ENCODE results near the gene CARS1.

Gene CARS1

DNA sequence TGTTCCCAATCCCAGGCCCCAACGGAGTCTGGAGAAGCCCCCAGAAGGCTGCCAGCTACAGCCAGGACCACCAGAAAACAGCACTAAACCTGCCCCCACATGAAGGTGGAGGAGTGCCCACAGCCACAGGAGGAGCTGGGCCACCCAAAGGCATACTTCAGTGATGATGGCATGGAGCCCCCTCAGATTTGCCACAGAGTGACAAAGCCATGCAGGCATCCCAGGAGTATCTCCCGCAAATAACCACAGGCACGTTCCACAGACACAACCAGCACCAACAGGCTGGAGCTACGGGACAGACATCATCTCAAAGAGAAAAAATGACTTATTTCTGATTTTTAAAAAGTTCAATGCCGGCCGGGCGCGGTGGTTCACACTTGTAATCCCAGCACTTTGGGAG lies 10.6 kb downstream of the CARS1 start:
- H3K4me1 ChIP-seq (ENCODE audit: insufficient read depth, low read length) = peaks cover 18% of the 10 kb centered on the region
- H3K4me3 ChIP-seq (ENCODE audit: low read length) = no peak overlapping the region
- H3K9me3 ChIP-seq (ENCODE audit: low read length) = no peaks in the 10 kb centered on the region
- H3K36me3 ChIP-seq (ENCODE audit: insufficient read depth, low read length) = peaks cover 15% of the 10 kb centered on the region
- no peaks in the 10 kb centered on the region for H3K27me3 ChIP-seq (ENCODE audit: insufficient read depth, low read length)
- H2AFZ ChIP-seq (ENCODE audit: low read depth, low read length) = no peak overlapping the region

DNA sequence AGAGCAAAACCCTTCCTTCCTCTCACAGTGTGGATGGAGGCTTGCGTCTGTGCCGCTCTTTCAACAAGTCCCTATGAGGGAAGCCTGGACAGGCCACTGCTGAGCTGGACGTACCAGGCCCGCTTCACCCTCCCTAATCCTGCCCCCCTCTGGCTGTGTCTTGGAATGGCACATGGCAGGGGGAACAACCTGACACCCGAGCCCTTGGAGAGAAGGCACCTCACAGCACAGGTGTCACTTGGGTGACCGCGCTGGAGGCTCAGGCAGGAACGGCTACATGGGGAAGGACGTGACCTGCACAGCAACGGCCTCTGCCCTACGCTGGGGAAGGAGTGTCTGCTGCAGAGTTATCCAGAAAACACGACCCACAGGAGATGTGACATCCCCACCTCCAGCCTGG lies 11.0 kb downstream of the CARS1 start:
- peaks cover 16% of the 10 kb centered on the region for H3K36me3 ChIP-seq (ENCODE audit: insufficient read depth, low read length)

DNA sequence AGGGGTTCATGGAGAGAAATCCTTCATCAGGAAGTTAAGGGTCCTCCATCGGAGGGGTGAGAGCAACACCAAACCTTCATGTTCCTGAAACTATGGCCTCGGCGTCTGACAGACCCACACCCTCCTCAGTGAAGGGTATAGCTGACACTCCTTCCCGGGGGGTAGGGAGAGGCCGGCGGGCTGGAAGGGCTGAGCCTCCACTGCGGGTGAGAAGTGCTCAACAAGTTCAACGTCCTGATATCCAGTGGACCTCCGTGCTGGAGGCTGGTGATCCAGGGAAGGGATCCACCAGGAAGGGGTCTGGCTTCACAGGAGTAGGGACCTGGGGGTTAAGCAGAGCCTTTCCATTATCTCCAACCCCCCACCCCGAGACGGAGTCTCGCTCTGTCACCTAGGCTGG lies 12.3 kb downstream of the CARS1 start:
- Histone ChIP-seq H3K27me3 (ENCODE audit: insufficient read depth, low read length) (no peaks in the 10 kb centered on the region), H3K4me1 (ENCODE audit: insufficient read depth, low read length) (peaks cover 8% of the 10 kb centered on the region), H3K36me3 (ENCODE audit: insufficient read depth, low read length) (peaks cover 27% of the 10 kb centered on the region), H2AFZ (ENCODE audit: low read depth, low read length) (no peak overlapping the region), H3K9me3 (ENCODE audit: low read length) (no peaks in the 10 kb centered on the region), H3K4me3 (ENCODE audit: low read length) (no peak overlapping the region)

More for the DNA sequence above, 11.0 kb downstream of the CARS1 start:
- Histone ChIP-seq H2AFZ (ENCODE audit: low read depth, low read length) (no peak overlapping the region), H3K9me3 (ENCODE audit: low read length) (no peaks in the 10 kb centered on the region), H3K4me1 (ENCODE audit: insufficient read depth, low read length) (peaks cover 15% of the 10 kb centered on the region), H3K27me3 (ENCODE audit: insufficient read depth, low read length) (no peaks in the 10 kb centered on the region), H3K4me3 (ENCODE audit: low read length) (no peak overlapping the region)

DNA sequence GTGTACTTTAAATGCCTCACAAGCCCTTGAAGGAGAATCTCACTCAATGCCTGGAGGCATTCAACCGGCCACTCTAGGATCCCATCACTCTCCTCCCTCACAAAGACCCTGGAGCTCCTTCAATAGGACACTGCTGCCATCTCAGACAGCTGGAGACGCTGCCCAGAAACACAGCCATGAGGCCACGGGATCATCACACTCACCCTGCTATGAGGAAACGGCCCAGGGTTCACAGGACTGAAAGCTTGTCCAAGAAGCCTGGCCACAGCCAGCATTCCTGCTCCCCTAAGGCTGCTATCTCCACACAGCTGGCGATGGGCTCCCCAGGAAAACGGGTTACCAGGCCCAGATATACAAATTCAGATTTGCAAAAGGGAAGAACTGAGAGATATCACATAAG lies 13.2 kb downstream of the CARS1 start:
- Histone ChIP-seq H2AFZ (ENCODE audit: low read depth, low read length) (no peak overlapping the region), H3K4me1 (ENCODE audit: insufficient read depth, low read length) (no peaks in the 10 kb centered on the region), H3K36me3 (ENCODE audit: insufficient read depth, low read length) (peaks cover 35% of the 10 kb centered on the region), H3K4me3 (ENCODE audit: low read length) (no peak overlapping the region), H3K27me3 (ENCODE audit: insufficient read depth, low read length) (no peaks in the 10 kb centered on the region), H3K9me3 (ENCODE audit: low read length) (no peaks in the 10 kb centered on the region)

DNA sequence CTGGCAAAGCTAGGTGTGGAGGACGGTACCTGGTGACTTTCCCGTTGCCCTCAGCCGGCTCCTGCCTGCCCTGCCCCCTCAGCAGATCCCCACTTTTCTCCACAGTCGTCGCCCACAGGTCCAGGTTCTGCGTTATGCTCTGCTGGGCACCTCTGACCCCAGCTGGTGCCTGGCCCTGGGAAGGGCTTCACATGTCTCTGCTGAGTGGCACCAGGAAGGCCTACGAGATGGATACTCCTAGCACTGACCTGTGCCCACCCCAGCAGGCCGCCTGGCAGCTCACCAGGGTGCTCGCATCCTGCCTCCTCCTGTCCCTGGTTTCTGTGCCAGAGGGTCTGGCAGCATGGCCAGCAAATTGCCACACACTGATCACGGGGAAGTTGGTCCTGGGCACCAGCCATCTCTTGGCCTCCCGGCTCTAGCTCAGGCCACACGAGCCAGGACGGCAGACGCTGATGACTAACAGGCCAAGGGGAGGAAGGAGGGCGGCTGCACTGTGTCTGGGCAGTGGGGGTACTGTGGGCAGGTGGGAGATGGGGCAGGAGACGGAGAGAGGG lies 13.8 kb downstream of the CARS1 start:
- Histone ChIP-seq H3K4me1 (ENCODE audit: insufficient read depth, low read length) (no peaks in the 10 kb centered on the region), H3K9me3 (ENCODE audit: low read length) (no peaks in the 10 kb centered on the region), H2AFZ (ENCODE audit: low read depth, low read length) (no peak overlapping the region), H3K27me3 (ENCODE audit: insufficient read depth, low read length) (no peaks in the 10 kb centered on the region), H3K4me3 (ENCODE audit: low read length) (no peak overlapping the region), H3K36me3 (ENCODE audit: insufficient read depth, low read length) (peaks cover 39% of the 10 kb centered on the region)

DNA sequence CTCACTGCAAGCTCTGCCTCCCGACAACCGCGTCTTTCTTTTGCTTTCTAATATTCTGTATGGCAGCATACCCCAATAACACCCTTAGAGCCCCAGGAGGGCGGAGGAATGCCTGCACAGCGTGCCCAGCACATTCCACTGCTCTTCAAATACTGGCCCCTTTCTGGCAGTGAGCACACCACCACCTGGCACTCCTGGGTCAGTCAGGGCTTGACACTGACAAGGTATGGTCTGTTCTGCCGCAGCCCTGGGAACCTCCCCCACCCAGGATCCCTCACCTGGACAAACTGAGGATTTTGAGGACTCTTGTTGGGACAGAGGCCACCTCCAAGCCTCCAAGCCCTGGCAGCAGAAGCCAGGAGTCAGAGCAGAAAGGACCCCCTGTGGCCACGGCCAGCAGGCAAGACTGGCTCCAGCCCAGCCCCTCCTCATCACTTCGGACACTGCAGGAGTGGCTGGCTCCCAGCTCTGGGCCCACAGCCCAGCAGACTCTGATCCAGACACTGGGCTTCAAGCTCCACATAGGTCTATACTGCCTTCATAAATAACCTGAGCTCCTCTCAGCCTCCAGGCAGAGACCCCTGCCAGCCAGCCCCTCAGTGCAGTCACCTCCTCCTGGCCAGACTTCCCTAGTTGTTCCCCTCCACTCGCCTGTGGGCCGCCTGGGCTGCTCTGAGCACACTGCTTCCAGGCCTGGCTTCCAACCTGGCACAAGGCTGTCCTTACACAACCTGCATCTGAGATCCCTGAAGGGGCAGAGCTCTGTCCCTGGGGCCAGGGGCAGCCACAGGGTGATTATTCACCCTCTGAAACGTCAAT lies 14.5 kb downstream of the CARS1 start:
- H2AFZ ChIP-seq (ENCODE audit: low read depth, low read length) = no peak overlapping the region
- H3K36me3 ChIP-seq (ENCODE audit: insufficient read depth, low read length) = peaks cover 45% of the 10 kb centered on the region
- no peaks in the 10 kb centered on the region for H3K27me3 ChIP-seq (ENCODE audit: insufficient read depth, low read length)
- no peaks in the 10 kb centered on the region for H3K9me3 ChIP-seq (ENCODE audit: low read length)
- no peak overlapping the region for H3K4me3 ChIP-seq (ENCODE audit: low read length)
- H3K4me1 ChIP-seq (ENCODE audit: insufficient read depth, low read length) = no peaks in the 10 kb centered on the region

DNA sequence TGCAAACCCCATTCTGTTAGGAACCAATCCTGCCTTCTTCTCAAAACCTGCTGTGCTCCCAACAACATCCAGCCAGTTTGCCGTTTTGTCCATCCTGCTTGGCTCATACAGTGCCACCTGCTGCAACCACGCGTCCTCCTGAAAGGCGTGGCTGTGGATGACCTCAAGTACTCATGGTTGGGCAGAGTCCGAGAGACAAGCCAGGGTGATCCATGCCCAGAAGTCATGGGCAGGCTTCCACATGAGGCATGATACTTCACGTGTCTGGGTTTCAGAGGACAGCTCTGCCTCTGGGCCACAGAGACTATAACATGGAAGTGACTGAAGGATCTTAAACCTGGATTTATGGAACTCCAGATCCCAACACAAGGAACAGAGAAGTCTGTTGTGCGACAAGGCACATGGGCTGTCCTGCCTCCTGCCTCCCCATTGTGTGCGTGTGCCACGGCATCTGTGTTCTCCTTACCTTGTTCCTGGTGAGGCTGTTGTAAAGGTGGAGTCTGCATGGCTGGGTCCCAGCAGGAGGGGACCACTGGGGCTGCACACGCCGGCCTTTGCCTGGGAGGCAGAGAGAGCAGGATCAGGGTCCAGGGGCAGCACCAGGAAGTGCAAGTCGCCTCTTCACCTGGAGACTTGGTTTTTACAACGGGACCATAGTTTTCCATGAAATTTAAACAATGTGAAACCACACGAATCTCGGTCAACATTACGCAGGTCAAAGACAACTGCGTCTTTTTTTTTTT lies 15.4 kb downstream of the CARS1 start:
- Histone ChIP-seq H3K27me3 (ENCODE audit: insufficient read depth, low read length) (no peaks in the 10 kb centered on the region), H3K4me3 (ENCODE audit: low read length) (no peak overlapping the region), H3K4me1 (ENCODE audit: insufficient read depth, low read length) (no peaks in the 10 kb centered on the region), H3K36me3 (ENCODE audit: insufficient read depth, low read length) (peaks cover 52% of the 10 kb centered on the region), H2AFZ (ENCODE audit: low read depth, low read length) (no peak overlapping the region), H3K9me3 (ENCODE audit: low read length) (no peaks in the 10 kb centered on the region)

DNA sequence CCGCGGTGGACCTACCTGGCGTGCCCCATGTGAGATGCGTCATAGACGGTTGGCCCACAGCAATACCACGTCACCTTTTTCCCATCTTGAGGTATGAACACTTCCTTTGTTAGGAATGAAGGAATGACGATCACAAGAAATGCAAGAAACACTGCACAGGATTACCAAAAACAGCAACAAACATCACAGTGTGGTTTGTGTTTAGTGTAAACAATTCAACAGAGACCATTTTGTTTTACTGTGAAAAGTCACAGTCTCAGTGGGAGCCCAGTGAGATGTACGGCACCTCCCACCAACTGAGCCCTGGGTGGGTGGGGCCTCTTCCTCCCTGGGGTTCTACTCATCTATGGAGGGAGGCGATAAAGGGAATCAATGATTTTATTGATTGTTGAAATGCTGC lies 16.3 kb downstream of the CARS1 start:
- no peaks in the 10 kb centered on the region for H3K4me1 ChIP-seq (ENCODE audit: insufficient read depth, low read length)
- H3K36me3 ChIP-seq (ENCODE audit: insufficient read depth, low read length) = peaks cover 61% of the 10 kb centered on the region
- no peaks in the 10 kb centered on the region for H3K9me3 ChIP-seq (ENCODE audit: low read length)
- no peak overlapping the region for H3K4me3 ChIP-seq (ENCODE audit: low read length)
- no peak overlapping the region for H2AFZ ChIP-seq (ENCODE audit: low read depth, low read length)
- no peaks in the 10 kb centered on the region for H3K27me3 ChIP-seq (ENCODE audit: insufficient read depth, low read length)

DNA sequence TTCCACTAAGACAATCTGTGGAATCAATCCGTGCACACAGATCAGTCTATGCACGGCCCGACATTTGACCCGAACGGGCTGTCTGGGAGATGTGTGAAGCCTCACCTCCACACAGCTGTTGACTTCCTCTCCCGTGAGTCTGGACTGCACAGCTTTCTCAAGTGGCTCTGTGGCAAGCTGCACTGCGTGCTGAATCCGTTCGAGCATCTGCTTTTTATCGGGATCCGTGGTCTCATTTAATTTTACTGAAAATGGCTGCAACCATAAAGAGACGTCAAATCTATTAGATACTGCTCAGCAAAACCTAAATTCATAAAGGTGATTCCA lies 19.3 kb downstream of the CARS1 start:
- Histone ChIP-seq H3K9me3 (ENCODE audit: low read length) (no peaks in the 10 kb centered on the region), H2AFZ (ENCODE audit: low read depth, low read length) (no peak overlapping the region), H3K27me3 (ENCODE audit: insufficient read depth, low read length) (no peaks in the 10 kb centered on the region), H3K4me3 (ENCODE audit: low read length) (no peak overlapping the region), H3K36me3 (ENCODE audit: insufficient read depth, low read length) (peaks cover 63% of the 10 kb centered on the region), H3K4me1 (ENCODE audit: insufficient read depth, low read length) (no peaks in the 10 kb centered on the region)

DNA sequence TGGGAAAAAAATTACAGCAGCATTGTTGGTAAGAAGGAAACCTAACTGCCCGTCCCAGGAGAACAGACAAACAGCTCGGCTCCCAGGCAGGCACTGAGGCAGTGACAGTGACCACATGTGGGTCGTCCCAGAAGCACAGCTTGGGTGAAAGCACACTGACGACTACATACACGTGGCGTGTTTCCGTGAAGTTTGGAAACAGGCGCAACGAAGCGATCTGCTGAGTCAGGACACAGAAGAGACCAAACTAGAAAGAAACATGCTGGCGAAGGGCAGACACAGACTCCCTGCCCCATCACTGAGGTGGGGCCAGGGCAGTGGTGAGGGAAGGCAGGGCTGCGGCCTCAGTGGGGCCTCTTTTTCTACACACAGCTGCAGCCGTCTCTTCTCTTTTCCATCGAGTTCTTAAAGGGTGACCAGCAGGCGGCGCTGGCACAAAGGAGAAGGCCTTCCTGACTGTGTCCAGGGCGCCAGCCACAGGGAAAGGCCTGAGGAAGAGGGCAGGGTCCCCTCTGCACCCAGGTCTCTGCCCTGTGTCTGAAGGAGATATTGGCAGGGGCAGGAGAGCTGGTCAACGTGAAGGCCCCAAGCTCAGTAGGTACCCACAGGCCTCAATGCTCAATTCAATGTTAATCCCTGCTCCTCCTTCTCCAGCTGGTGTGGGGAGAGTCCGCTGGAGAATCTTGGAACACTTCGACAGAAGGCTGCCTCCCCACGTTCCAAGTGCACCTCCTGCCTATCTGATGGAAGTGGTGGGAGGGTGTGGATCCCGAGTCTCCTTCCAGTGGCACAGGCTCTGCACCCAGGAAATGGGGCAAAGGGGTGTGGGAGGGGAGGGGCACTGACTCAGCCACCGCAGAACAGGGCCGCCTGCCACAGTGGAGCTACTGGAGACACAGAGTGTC lies 19.9 kb downstream of the CARS1 start:
- H2AFZ ChIP-seq (ENCODE audit: low read depth, low read length) = no peak overlapping the region
- no peak overlapping the region for H3K4me3 ChIP-seq (ENCODE audit: low read length)
- no peaks in the 10 kb centered on the region for H3K9me3 ChIP-seq (ENCODE audit: low read length)
- H3K4me1 ChIP-seq (ENCODE audit: insufficient read depth, low read length) = no peaks in the 10 kb centered on the region
- H3K36me3 ChIP-seq (ENCODE audit: insufficient read depth, low read length) = peaks cover 69% of the 10 kb centered on the region
- no peaks in the 10 kb centered on the region for H3K27me3 ChIP-seq (ENCODE audit: insufficient read depth, low read length)

DNA sequence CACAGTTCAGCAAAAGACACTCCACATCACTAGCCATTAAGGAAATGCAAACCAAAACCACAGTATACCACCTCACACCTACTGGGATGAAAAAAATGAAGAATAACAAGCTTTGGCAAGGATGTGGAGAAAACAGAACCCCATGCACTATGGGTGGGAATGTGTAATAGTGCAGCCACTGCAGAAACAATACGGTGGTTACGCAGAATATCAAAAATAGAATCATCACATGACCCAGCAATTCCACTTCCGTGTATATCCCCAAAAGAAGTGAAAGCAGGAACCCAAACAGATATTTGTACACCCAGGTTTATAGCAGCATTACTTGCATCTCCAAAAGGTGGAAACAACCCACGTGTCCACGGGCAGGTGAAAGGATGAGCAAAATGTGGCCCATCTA lies 20.8 kb downstream of the CARS1 start:
- no peaks in the 10 kb centered on the region for H3K9me3 ChIP-seq (ENCODE audit: low read length)
- H3K36me3 ChIP-seq (ENCODE audit: insufficient read depth, low read length) = peaks cover 67% of the 10 kb centered on the region
- H2AFZ ChIP-seq (ENCODE audit: low read depth, low read length) = no peak overlapping the region
- H3K4me3 ChIP-seq (ENCODE audit: low read length) = no peak overlapping the region
- no peaks in the 10 kb centered on the region for H3K4me1 ChIP-seq (ENCODE audit: insufficient read depth, low read length)
- H3K27me3 ChIP-seq (ENCODE audit: insufficient read depth, low read length) = no peaks in the 10 kb centered on the region

DNA sequence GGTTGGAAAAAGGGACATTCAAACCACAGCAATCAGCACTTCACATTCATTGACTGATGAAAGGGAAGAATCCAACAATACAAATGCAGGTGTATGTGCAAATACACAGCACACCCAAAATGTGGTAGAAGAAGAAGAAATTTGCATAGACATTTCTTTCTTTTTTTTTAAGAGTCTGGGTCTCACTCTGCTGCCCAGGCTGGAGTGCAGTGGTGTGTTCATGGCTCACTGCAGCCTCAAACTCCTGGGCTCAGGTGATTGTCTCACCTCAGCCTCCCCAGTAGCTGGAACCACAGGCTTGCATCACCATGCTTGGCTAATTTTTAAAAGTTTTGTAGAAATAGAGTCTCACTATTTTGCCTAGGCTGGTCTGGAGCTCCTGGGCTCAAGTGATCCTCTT lies 21.9 kb downstream of the CARS1 start:
- H3K9me3 ChIP-seq (ENCODE audit: low read length) = no peaks in the 10 kb centered on the region
- peaks cover 65% of the 10 kb centered on the region for H3K36me3 ChIP-seq (ENCODE audit: insufficient read depth, low read length)
- no peaks in the 10 kb centered on the region for H3K4me1 ChIP-seq (ENCODE audit: insufficient read depth, low read length)
- no peak overlapping the region for H3K4me3 ChIP-seq (ENCODE audit: low read length)
- no peaks in the 10 kb centered on the region for H3K27me3 ChIP-seq (ENCODE audit: insufficient read depth, low read length)
- H2AFZ ChIP-seq (ENCODE audit: low read depth, low read length) = no peak overlapping the region

Measured in neuron (in vitro differentiated cells).